T-cell (primary cell): Measurements from ENCODE around the gene MYEOV. TPM values are rescaled to one million over a fixed set of nuclear protein-coding genes. Genes with fewer than 3 reads are reported as not detected.
A peak's percentile ranks its signal among the peaks of the same experiment; 100 is the strongest.

Experiments
- ATAC-seq, 4 experiments: fragments of 200-7000 bp in 3 of 4; fragments of 150-1000 bp in 1 of 4; cut with Tn5 transposase; replicated peaks in 1 of 4; 1 replicate in 3 of 4; 2 replicates in 1 of 4; pipeline ENCODE4 v1.10.0; 2021; ENCODE audit warnings: moderate library complexity in 3 of 4, mild to moderate bottlenecking in 2 of 4, moderate number of reproducible peaks in 1 of 4
- CTCF ChIA-PET, 2 donors: fragments of 300-600 bp; sonication (Branson Sonifier 250); formaldehyde crosslinking; loops; one replicate each; lab custom pipeline; 2022; ENCODE audit warnings: antibody characterized with exemption in 2 of 2; lab: Charles Lee
- POLR2A ChIA-PET, 2 donors: fragments of 300-600 bp; sonication (Branson Sonifier 250); formaldehyde crosslinking; loops; one replicate each; lab custom pipeline; 2022; ENCODE audit warnings: antibody characterized with exemption in 2 of 2; lab: Charles Lee
- DNase-seq, 35 experiments: peaks; one replicate each; pipeline versions ENCODE4 v3.0.0 to v3.0.0-alpha.2; 2013 to 2023
- H3K27ac ChIP-seq: one replicate; pipeline ENCODE4 v1.5.1; 2013; ENCODE audit warnings: low read length
- H3K27me3 ChIP-seq, 2 experiments: replicated peaks in 1 of 2; 1 replicate in 1 of 2; 2 replicates in 1 of 2; pipeline versions ENCODE4 v1.6.1 to v1.7.0; 2013; ENCODE audit warnings: low read length in 1 of 2, mixed read lengths in 1 of 2; ENCODE audit not compliant: control insufficient read depth in 2 of 2, insufficient read depth in 2 of 2; ENCODE audit errors: extremely low read depth in 1 of 2
- H3K36me3 ChIP-seq, 2 donors: 1 replicate in 1 of 2; 2 replicates in 1 of 2; pipeline versions ENCODE4 v1.6.1 to v1.7.0; 2013; ENCODE audit warnings: low read length in 1 of 2; ENCODE audit not compliant: control insufficient read depth in 2 of 2, insufficient read depth in 1 of 2; ENCODE audit errors: extremely low read depth in 1 of 2
- H3K4me1 ChIP-seq, 2 experiments: 1 replicate in 1 of 2; 2 replicates in 1 of 2; pipeline versions ENCODE4 v1.6.1 to v1.7.0; 2013; ENCODE audit warnings: low read length in 2 of 2, mixed read lengths in 1 of 2; ENCODE audit not compliant: insufficient read depth in 2 of 2, control insufficient read depth in 1 of 2; ENCODE audit errors: extremely low read depth in 1 of 2
- H3K4me3 ChIP-seq, 2 donors: 1 replicate in 1 of 2; 2 replicates in 1 of 2; pipeline versions ENCODE4 v1.5.1 to v1.7.0; 2013; ENCODE audit warnings: mild to moderate bottlenecking in 2 of 2, low read length in 1 of 2, moderate library complexity in 1 of 2; ENCODE audit not compliant: control insufficient read depth in 1 of 2; ENCODE audit errors: extremely low read depth in 1 of 2
- H3K9me3 ChIP-seq: 2 replicates; pipeline ENCODE4 v1.7.0; 2013
- H3K27ac Mint-ChIP-seq, 2 donors: one replicate each; pipeline ENCODE4 v1.8.0; 2020 to 2021; ENCODE audit warnings: mild to moderate bottlenecking in 2 of 2, mixed read lengths in 2 of 2
- H3K27me3 Mint-ChIP-seq, 2 donors: one replicate each; pipeline ENCODE4 v1.8.0; 2021 to 2022; ENCODE audit warnings: mixed read lengths in 2 of 2
- H3K36me3 Mint-ChIP-seq: one replicate; pipeline ENCODE4 v1.8.0; 2021; ENCODE audit warnings: mixed read lengths
- H3K4me1 Mint-ChIP-seq, 3 donors: one replicate each; pipeline ENCODE4 v1.8.0; 2020 to 2022; ENCODE audit warnings: mixed read lengths in 3 of 3, mild to moderate bottlenecking in 1 of 3
- H3K4me3 Mint-ChIP-seq, 3 donors: one replicate each; pipeline ENCODE4 v1.8.0; 2020 to 2022; ENCODE audit warnings: mild to moderate bottlenecking in 3 of 3, mixed read lengths in 3 of 3, moderate library complexity in 3 of 3
- H3K9me3 Mint-ChIP-seq, 3 donors: one replicate each; pipeline ENCODE4 v1.8.0; 2020 to 2022; ENCODE audit warnings: mixed read lengths in 3 of 3
- WGBS: methylation state at CpG from one replicate; pipeline ENCODE4 v1.1.5; 2013; ENCODE audit warnings: missing lambda C conversion rate; ENCODE audit not compliant: insufficient coverage; 5-methylcytosine and 5-hydroxymethylcytosine counted together
- total RNA-seq, 35 experiments: library from RNA in 6 of 35; stranded (reverse) in 6 of 35; fragments of 120-200 nt in 1 of 35; gene quantifications; one replicate each; pipeline versions ENCODE4 v1.2.1 to v1.2.4 and lab custom pipeline; 2013 to 2026

The MYEOV gene
- under 1 TPM in 3 of 5 donors, not detected in 2; 0.22 to 0.98 (median 0.50) TPM for total RNA-seq
- total RNA-seq (2013), result not detected
- 0 to 0.45 (median 0) reads per million in 29 experiments for total RNA-seq (lab: John Stamatoyannopoulos, UW)

DNA sequence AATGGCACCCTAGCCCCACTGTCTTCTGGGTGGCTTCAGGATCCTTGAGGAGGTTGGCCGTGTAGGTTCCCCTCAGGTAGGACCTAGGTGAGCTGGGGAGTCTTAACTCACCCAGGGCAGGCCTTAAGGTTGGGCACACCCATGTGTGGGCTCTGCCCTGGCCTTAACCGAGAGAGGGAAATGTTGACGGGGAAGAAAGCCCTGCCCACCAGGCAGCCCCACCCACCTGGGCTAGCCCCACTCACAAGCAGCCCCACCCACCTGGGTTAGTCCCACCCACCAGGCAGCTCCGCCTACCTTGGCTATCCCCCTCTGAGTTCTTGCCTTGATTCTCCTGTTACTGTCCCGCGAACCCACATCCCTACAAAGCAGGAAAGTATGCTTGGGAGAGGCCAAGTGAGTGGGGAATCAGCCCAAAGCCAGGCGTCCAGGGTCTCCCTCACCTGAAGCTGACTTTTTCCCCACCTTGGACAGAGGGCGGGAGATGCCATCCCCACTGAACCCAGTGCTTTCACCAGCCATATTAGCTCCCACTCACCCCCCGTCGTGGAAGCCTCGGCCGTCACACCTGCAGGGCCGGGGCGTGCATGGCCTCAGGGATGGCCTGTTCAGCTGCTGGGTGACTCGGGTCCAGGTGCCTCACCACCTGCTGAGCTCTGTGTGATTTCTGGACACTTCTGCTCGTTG lies at the start of gene MYEOV:
TSS of gene MYEOV (plus strand) at position 337 of the 687 bp plus-strand sequence. CDS start 1,200 bp downstream, outside the sequence.
- DNase-seq, result peak in 9 of 35 experiments; percentile 9 to 50 (median 23)
- Histone ChIP-seq H3K27ac (no peak within 1 kb of the TSS), H3K27me3 (peaks cover 0 to 18% of the 10 kb centered on the region in 2 experiments), H3K4me3 (no peak within 1 kb of the TSS), H3K9me3 (no peaks in the 10 kb centered on the region), H3K4me1 (peaks cover 30 to 67% of the 10 kb centered on the region in 2 experiments), H3K36me3 (no peaks in the 10 kb centered on the region)
- H3K36me3 Mint-ChIP-seq, result no peaks in the 10 kb centered on the region
- H3K27ac Mint-ChIP-seq, result peak within 1 kb of the TSS in 1 of 2 donors; percentile 19
- H3K27me3 Mint-ChIP-seq, result no peaks in the 10 kb centered on the region
- H3K9me3 Mint-ChIP-seq, result no peaks in the 10 kb centered on the region
- peaks cover 35 to 48% (median 45%) of the 10 kb centered on the region in 3 donors for H3K4me1 Mint-ChIP-seq
- no peak within 1 kb of the TSS for H3K4me3 Mint-ChIP-seq
- POLR2A ChIA-PET, result no interaction called here
- 93% methylated on average over 7 of the region's 16 CpGs for WGBS
- CTCF ChIA-PET, result interaction anchor here in 1 of 2 donors (1.1 kb wide), 1 partner anchor 349 kb away, joined by 3 read pairs; no protein-coding TSS in a partner anchor
- no peak for ATAC-seq

- Mint-ChIP-seq H3K27ac (no peak overlapping the region), H3K27me3 (no peaks in the 10 kb centered on the region), H3K9me3 (peaks cover 0 to 5% (median 0%) of the 10 kb centered on the region in 3 donors), H3K4me1 (peaks cover 11 to 15% (median 13%) of the 10 kb centered on the region in 3 donors), H3K4me3 (no peak overlapping the region), H3K36me3 (no peaks in the 10 kb centered on the region)
- DNase-seq (no peak), ATAC-seq (no peak)
- Histone ChIP-seq H3K27me3 (peaks cover 0 to 12% of the 10 kb centered on the region in 2 experiments), H3K9me3 (no peaks in the 10 kb centered on the region), H3K36me3 (no peaks in the 10 kb centered on the region), H3K4me3 (no peak overlapping the region), H3K27ac (no peak overlapping the region), H3K4me1 (peaks cover 7% of the 10 kb centered on the region in 2 experiments)
- ChIA-PET CTCF (no interaction called here), POLR2A (no interaction called here)
- WGBS, result no CpG with 5 or more reads among the region's 3 CpGs
Observed at GRCh38 chr11:69244266-69244665, 49.7 kb upstream of the MYEOV start.

- H3K27me3 ChIP-seq, result peaks cover 0 to 14% of the 10 kb centered on the region in 2 experiments
- Mint-ChIP-seq H3K4me3 (no peak overlapping the region), H3K27me3 (no peaks in the 10 kb centered on the region), H3K36me3 (no peaks in the 10 kb centered on the region), H3K27ac (no peak overlapping the region), H3K9me3 (peaks cover 0 to 5% (median 0%) of the 10 kb centered on the region in 3 donors), H3K4me1 (peaks cover 11 to 15% (median 13%) of the 10 kb centered on the region in 3 donors)
- H3K9me3 ChIP-seq, result no peaks in the 10 kb centered on the region
- ChIA-PET POLR2A (no interaction called here), CTCF (no interaction called here)
- no peaks in the 10 kb centered on the region for H3K36me3 ChIP-seq
- no peak overlapping the region for H3K27ac ChIP-seq
- H3K4me1 ChIP-seq, result peaks cover 7% of the 10 kb centered on the region in 2 experiments
- no CpG with 5 or more reads among the region's 2 CpGs for WGBS
- ATAC-seq (no peak), DNase-seq (no peak)
- H3K4me3 ChIP-seq, result no peak overlapping the region
Observed at GRCh38 chr11:69245041-69245440, 48.9 kb upstream of the MYEOV start.

DNA sequence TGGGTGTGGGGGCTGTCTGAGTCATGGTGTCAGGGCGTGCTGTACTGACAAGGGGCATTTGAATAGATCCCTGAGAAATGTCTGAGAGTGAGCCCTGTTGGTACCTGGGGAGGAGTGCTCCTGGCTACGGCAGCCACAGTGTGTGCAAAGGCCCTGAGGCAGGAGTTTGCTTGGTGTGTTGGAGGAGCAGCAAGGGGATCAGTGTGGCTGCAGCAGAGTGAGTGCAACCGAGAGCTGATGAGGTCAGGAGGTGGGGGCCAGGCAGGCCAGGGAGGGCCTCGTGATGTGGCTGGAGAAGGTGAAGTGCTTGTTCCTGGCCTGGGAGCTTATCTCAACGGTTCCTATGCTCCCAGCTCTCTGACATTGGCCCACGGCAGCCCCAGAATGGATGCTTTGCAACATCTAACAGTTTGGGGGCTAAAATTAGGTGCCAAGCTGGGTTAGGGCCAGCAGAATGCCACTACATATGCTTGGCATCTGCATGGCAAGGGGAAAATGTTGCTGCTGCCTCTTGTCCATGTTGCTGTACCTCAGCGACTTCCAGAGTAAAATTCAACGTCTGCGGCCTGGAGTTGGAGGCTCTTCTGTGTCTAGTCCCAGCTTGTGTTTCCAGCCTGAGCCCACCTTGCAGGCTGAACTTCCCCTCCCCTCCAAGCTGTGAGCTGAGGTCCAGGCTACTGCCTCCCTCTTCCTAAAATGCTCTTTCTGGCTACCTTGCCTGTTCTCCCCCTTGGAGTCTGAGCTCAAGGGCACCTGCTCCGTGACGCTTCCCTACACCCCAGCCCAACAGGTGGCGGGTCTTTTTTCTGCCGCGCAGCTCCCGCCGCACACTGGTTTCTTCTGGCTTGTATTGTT lies 48.2 kb upstream of the MYEOV start:
- Mint-ChIP-seq H3K27ac (no peak overlapping the region), H3K27me3 (no peaks in the 10 kb centered on the region), H3K9me3 (peaks cover 0 to 5% (median 0%) of the 10 kb centered on the region in 3 donors), H3K4me3 (no peak overlapping the region), H3K36me3 (no peaks in the 10 kb centered on the region), H3K4me1 (peaks cover 11 to 15% (median 13%) of the 10 kb centered on the region in 3 donors)
- ChIA-PET CTCF (no interaction called here), POLR2A (no interaction called here)
- Histone ChIP-seq H3K36me3 (no peaks in the 10 kb centered on the region), H3K27ac (no peak overlapping the region), H3K4me1 (peaks cover 7% of the 10 kb centered on the region in 2 experiments), H3K9me3 (no peaks in the 10 kb centered on the region), H3K27me3 (peaks cover 0 to 18% of the 10 kb centered on the region in 2 experiments), H3K4me3 (no peak overlapping the region)
- 79% methylated on average over 9 of the region's 16 CpGs for WGBS
- DNase-seq, result peak in 1 of 35 experiments; percentile 21
- ATAC-seq, result no peak

- Histone ChIP-seq H3K4me3 (no peak overlapping the region), H3K27ac (no peak overlapping the region), H3K4me1 (no peaks in the 10 kb centered on the region), H3K27me3 (peaks cover 0 to 42% of the 10 kb centered on the region in 2 experiments), H3K9me3 (no peaks in the 10 kb centered on the region), H3K36me3 (no peaks in the 10 kb centered on the region)
- Mint-ChIP-seq H3K27me3 (peaks cover 0 to 6% of the 10 kb centered on the region in 2 donors), H3K36me3 (no peaks in the 10 kb centered on the region), H3K9me3 (peaks cover 0 to 8% (median 5%) of the 10 kb centered on the region in 3 donors), H3K4me1 (no peaks in the 10 kb centered on the region), H3K4me3 (no peak overlapping the region), H3K27ac (no peak overlapping the region)
- ChIA-PET POLR2A (no interaction called here), CTCF (no interaction called here)
- 90% methylated on average over 31 of the region's 35 CpGs for WGBS
- ATAC-seq (no peak), DNase-seq (peak in 1 of 35 experiments; percentile 23)
Observed at GRCh38 chr11:69249311-69250185, 44.4 kb upstream of the MYEOV start.
